Progenitor cell of endocrine pancreas (in vitro differentiated cells): ENCODE measurements around the gene PITHD1. TPM values are rescaled to one million over a fixed set of nuclear protein-coding genes. Genes with fewer than 3 reads are reported as not detected.
A peak's percentile ranks its signal among the peaks of the same experiment; 100 is the strongest.

Experiments used
- DNase-seq: peaks from one replicate; pipeline ENCODE4 v3.0.0; 2021; ENCODE audit warnings: low spot score; ENCODE audit not compliant: unreplicated experiment
- H3K27ac Mint-ChIP-seq: 2 replicates; pipeline ENCODE4 v1.8.0; 2021; ENCODE audit warnings: mild to moderate bottlenecking, moderate library complexity, mixed read lengths
- H3K27me3 Mint-ChIP-seq: 2 replicates; pipeline ENCODE4 v1.8.0; 2021; ENCODE audit warnings: mixed read lengths
- H3K36me3 Mint-ChIP-seq: 2 replicates; pipeline ENCODE4 v1.8.0; 2022; ENCODE audit warnings: mixed read lengths; ENCODE audit not compliant: insufficient read depth
- H3K4me1 Mint-ChIP-seq: 2 replicates; pipeline ENCODE4 v1.8.0; 2021; ENCODE audit warnings: low read depth, mixed read lengths
- H3K4me3 Mint-ChIP-seq: 2 replicates; pipeline ENCODE4 v1.8.0; 2021; ENCODE audit warnings: low read depth, mild to moderate bottlenecking, moderate library complexity, mixed read lengths
- H3K9me3 Mint-ChIP-seq: 2 replicates; pipeline ENCODE4 v1.8.0; 2021; ENCODE audit warnings: low read depth, mixed read lengths
- CTCF ChIP-seq: fragments of 200-600 bp; sonication (generic); IDR thresholded peaks from one replicate; pipeline ENCODE4 v1.5.0; 2021; ENCODE audit warnings: antibody characterized with exemption, mild to moderate bottlenecking; ENCODE audit not compliant: unreplicated experiment
- total RNA-seq: library from RNA; stranded (reverse); gene quantifications from 2 replicates; pipeline ENCODE4 v1.2.1, GENCODE V29; 2021

The PITHD1 gene
- total RNA-seq, 1 donor from 2014 or later = 53.8 TPM

DNA sequence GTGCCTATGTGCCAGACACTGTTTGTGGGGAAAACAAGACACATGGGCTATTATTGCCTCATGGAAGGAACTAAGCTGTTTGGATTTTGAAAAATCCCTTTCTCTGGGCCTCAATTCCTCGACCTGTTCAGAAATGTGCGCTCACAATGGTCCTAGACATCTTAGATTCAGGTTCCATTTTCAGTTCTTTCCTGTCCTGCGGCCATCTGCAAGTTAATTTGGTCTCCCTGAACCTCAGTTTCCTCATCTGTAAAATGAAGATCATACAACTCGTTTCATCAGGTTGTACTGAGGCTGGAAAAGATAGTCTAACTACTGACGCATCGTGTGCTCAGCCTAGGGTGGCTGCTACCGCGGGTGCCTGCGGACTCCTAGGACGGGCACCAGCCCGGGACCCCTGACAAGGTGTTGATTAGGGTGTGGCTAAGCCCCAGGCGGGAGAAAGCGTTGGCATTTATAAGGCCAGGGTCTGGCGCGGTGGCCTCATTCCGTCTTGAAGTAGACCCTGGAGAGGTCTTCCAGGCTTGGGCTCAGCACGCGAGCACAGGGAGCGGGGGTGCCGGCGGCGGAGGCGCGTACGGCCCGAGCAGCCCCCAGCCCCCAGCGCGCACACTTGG lies 35.4 kb upstream of the PITHD1 start:
- no peaks in the 10 kb centered on the region for H3K27me3 Mint-ChIP-seq
- H3K4me3 Mint-ChIP-seq = peak overlapping the region; percentile 81
- no peak for TF ChIP-seq CTCF
- peaks cover 3% of the 10 kb centered on the region for H3K36me3 Mint-ChIP-seq
- no peaks in the 10 kb centered on the region for H3K9me3 Mint-ChIP-seq
- H3K27ac Mint-ChIP-seq = peak overlapping the region; percentile 92
- peaks cover 26% of the 10 kb centered on the region for H3K4me1 Mint-ChIP-seq
- no peak for DNase-seq

DNA sequence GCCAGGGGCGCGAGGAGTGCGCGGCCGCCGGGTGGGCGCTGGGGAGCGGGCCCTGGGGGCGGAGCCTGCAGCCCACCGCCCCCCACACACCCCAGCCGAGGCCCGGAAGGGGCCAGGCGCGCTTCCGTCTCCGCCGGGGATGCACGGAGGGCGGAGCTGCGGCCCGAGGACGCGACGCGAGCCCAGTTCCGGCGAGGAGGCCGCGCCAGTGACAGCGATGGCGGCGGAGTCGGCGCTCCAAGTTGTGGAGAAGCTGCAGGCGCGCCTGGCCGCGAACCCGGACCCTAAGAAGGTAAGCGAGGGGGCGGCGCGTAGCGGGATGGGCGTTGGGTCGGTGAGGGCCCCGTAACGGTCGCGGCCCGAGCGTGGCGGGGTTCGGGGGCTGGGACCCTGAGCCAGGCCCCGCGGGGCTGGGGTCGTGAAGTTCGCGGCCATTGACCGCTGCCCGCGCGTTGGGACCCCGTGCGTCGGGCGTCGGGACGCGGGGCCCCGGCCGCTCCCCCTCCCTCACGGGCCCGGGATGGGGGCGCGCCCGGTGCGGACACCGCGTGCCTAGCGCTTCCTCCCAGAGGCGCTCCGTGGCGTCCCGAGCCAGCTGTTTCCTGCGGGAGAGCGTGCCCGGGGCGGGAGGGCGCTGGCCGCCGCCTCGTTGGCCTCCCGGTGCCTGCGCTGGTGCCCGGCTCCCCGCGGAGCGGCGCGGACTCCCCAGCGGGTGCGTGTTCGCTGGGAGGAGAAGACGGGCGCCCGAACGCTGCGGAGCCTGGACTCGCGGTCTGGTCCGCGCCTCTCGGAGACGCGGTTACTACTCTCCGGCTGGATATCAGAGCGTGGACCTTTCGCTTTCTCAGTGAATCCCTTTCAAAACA lies 34.7 kb upstream of the PITHD1 start, which contains the start of gene ELOA:
Gene ELOA, plus strand, starts transcription at position 185 of the 866 bp plus-strand sequence. Its CDS starts 33 bp downstream, at position 218.
- H3K9me3 Mint-ChIP-seq = no peaks in the 10 kb centered on the region
- peak within 1 kb of the TSS; percentile 94 for H3K27ac Mint-ChIP-seq
- peak; percentile 58 for DNase-seq
- H3K4me1 Mint-ChIP-seq = peaks cover 26% of the 10 kb centered on the region
- H3K27me3 Mint-ChIP-seq = no peaks in the 10 kb centered on the region
- peaks cover 3% of the 10 kb centered on the region for H3K36me3 Mint-ChIP-seq
- H3K4me3 Mint-ChIP-seq = peak within 1 kb of the TSS; percentile 86
- no peak for TF ChIP-seq CTCF

DNA sequence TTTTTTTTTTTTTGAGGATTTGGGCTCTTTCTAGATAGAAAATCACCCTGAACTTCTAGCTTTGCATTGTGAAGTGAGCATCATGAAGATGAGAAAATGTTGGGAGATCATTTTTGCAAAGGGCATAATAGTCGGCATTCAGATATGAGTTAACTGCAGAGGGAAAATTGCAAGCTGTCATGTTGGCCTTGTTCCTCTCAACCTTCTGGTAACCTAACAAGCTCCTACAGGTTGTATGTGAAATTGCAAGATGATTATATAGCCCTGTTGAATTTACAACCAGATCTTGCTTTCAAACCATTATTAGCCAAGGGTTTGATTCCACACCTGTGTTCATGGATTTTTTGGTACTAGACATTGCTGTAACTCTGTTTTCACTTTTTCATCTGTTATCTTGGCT lies 32.7 kb upstream of the PITHD1 start:
- no peaks in the 10 kb centered on the region for H3K9me3 Mint-ChIP-seq
- H3K27me3 Mint-ChIP-seq = no peaks in the 10 kb centered on the region
- H3K4me3 Mint-ChIP-seq = peak overlapping the region; percentile 86
- H3K4me1 Mint-ChIP-seq = peaks cover 26% of the 10 kb centered on the region
- peak; percentile 51 for TF ChIP-seq CTCF
- DNase-seq = no peak
- H3K36me3 Mint-ChIP-seq = peaks cover 6% of the 10 kb centered on the region
- no peak overlapping the region for H3K27ac Mint-ChIP-seq

DNA sequence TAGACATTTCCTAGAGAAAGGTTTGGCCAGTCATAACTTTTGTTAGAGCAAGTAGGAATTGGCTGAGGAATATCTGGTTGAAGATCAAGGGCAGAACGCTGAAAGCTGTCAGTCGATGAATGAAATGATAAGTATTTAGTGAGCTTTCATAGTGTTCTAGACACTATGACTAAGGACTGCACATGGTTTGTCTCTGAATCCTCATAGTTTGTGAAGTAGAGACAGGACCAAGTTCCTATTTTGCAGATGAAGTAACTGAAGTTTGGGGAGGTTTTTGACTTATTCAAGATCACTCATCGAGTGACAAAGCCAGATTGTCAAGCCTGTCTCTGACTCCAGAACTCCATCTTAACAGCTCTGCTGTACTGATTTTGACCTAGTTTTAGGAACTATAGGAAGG lies 30.2 kb upstream of the PITHD1 start:
- Mint-ChIP-seq H3K27ac (no peak overlapping the region), H3K9me3 (no peaks in the 10 kb centered on the region), H3K27me3 (no peaks in the 10 kb centered on the region), H3K4me3 (no peak overlapping the region), H3K4me1 (peaks cover 18% of the 10 kb centered on the region), H3K36me3 (peaks cover 14% of the 10 kb centered on the region)
- TF ChIP-seq CTCF = no peak
- DNase-seq = no peak

DNA sequence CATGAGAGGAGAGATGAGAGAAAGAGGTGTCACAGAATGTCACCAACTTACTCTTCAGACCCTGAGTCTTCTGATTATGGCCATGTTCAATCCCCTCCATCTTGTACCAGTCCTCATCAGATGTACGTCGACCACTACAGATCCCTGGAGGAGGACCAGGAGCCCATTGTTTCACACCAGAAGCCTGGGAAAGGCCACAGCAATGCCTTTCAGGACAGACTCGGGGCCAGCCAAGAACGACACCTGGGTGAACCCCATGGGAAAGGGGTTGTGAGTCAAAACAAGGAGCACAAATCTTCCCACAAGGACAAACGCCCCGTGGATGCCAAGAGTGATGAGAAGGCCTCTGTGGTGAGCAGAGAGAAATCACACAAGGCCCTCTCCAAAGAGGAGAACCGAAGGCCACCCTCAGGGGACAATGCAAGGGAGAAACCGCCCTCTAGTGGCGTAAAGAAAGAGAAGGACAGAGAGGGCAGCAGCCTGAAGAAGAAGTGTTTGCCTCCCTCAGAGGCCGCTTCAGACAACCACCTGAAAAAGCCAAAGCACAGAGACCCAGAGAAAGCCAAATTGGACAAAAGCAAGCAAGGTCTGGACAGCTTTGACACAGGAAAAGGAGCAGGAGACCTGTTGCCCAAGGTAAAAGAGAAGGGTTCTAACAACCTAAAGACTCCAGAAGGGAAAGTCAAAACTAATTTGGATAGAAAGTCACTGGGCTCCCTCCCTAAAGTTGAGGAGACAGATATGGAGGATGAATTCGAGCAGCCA lies 27.0 kb upstream of the PITHD1 start:
- peaks cover 23% of the 10 kb centered on the region for H3K36me3 Mint-ChIP-seq
- no peaks in the 10 kb centered on the region for H3K9me3 Mint-ChIP-seq
- H3K27me3 Mint-ChIP-seq = no peaks in the 10 kb centered on the region
- DNase-seq = peak; percentile 27
- H3K27ac Mint-ChIP-seq = peak overlapping the region; percentile 49
- no peak overlapping the region for H3K4me3 Mint-ChIP-seq
- peak; percentile 75 for TF ChIP-seq CTCF
- H3K4me1 Mint-ChIP-seq = peaks cover 2% of the 10 kb centered on the region
